Fibroblast of skin of scalp (primary cell): ENCODE data around the gene DNAJC22.
"Not testable (repeated sequence)": the region's sequence is repeated elsewhere in the genome, so short reads cannot be mapped to it uniquely, and the experiment has no call there.

Experiments used
- DNase-seq: peaks from one replicate; pipeline ENCODE4 v3.0.0-alpha.2; 2013

The DNAJC22 gene

GRCh38 chr12:49331380-49332222 lies 15.1 kb upstream of the DNAJC22 start:
- peak; percentile 71 for DNase-seq

- DNase-seq, result no peak
Observed at GRCh38 chr12:49332441-49332861, 14.2 kb upstream of the DNAJC22 start.

- no peak for DNase-seq
Observed at GRCh38 chr12:49332891-49333371, 13.8 kb upstream of the DNAJC22 start.

- not testable (repeated sequence) for DNase-seq
Observed at GRCh38 chr12:49333778-49334177, 12.9 kb upstream of the DNAJC22 start.

GRCh38 chr12:49334226-49334625 lies 12.5 kb upstream of the DNAJC22 start:
- no peak for DNase-seq

- no peak for DNase-seq
Observed at GRCh38 chr12:49334681-49335080, 12.0 kb upstream of the DNAJC22 start.

GRCh38 chr12:49335118-49335954 lies 11.4 kb upstream of the DNAJC22 start:
- DNase-seq, result no peak

- no peak for DNase-seq
Observed at GRCh38 chr12:49335955-49336644, 10.6 kb upstream of the DNAJC22 start.

- DNase-seq, result peak; percentile 73
Observed at GRCh38 chr12:49336645-49337584, 9.8 kb upstream of the DNAJC22 start, which contains the start of gene C1QL4. Gene C1QL4 (minus strand): TSS chr12:49337188. CDS start chr12:49336477, 711 bp downstream.

GRCh38 chr12:49338830-49339463 lies 7.7 kb upstream of the DNAJC22 start:
- DNase-seq, result no peak

- no peak for DNase-seq
Observed at GRCh38 chr12:49339464-49339861, 7.2 kb upstream of the DNAJC22 start.

- DNase-seq, result no peak
Observed at GRCh38 chr12:49340095-49340870, 6.4 kb upstream of the DNAJC22 start.

- no peak for DNase-seq
Observed at GRCh38 chr12:49340971-49341776, 5.5 kb upstream of the DNAJC22 start.

GRCh38 chr12:49341777-49342065 lies 5.0 kb upstream of the DNAJC22 start:
- no peak for DNase-seq

- DNase-seq, result peak; percentile 77
Observed at GRCh38 chr12:49342066-49342913, 4.4 kb upstream of the DNAJC22 start.

- DNase-seq, result no peak
Observed at GRCh38 chr12:49342914-49343731, 3.6 kb upstream of the DNAJC22 start.

- DNase-seq, result no peak
Observed at GRCh38 chr12:49344486-49345050, 2.1 kb upstream of the DNAJC22 start.
